Activated naive CD4-positive, alpha-beta T cell treated with anti-CD3 and anti-CD28 coated beads, Interleukin-2, amount 10 ng/mL, durations not matched to agents 7 days and 5 days (primary cell): ENCODE results near the gene ANXA4.
"Not testable (repeated sequence)": the region's sequence is repeated elsewhere in the genome, so short reads cannot be mapped to it uniquely, and the experiment has no call there.

Experiments used
- CTCF ChIA-PET: fragments of 350-600 bp; sonication (Branson Sonifier 250); formaldehyde crosslinking; loops from one replicate; lab custom pipeline; 2021; ENCODE audit warnings: antibody characterized with exemption; lab: Charles Lee
- DNase-seq: peaks from one replicate; pipeline ENCODE4 v3.0.0-alpha.2; 2020
- H3K27ac Mint-ChIP-seq: one replicate; pipeline ENCODE4 v1.8.0; 2021; ENCODE audit warnings: mild to moderate bottlenecking, moderate library complexity, mixed read lengths
- H3K27me3 Mint-ChIP-seq: one replicate; pipeline ENCODE4 v1.8.0; 2021; ENCODE audit warnings: mild to moderate bottlenecking, mixed read lengths
- H3K36me3 Mint-ChIP-seq: one replicate; pipeline ENCODE4 v1.8.0; 2021; ENCODE audit warnings: mixed read lengths
- H3K4me1 Mint-ChIP-seq: one replicate; pipeline ENCODE4 v1.8.0; 2021; ENCODE audit warnings: mixed read lengths
- H3K4me3 Mint-ChIP-seq: one replicate; pipeline ENCODE4 v1.8.0; 2021; ENCODE audit warnings: mild to moderate bottlenecking, moderate library complexity, mixed read lengths
- H3K9me3 Mint-ChIP-seq: one replicate; pipeline ENCODE4 v1.8.0; 2021; ENCODE audit warnings: mixed read lengths

The ANXA4 gene

DNA sequence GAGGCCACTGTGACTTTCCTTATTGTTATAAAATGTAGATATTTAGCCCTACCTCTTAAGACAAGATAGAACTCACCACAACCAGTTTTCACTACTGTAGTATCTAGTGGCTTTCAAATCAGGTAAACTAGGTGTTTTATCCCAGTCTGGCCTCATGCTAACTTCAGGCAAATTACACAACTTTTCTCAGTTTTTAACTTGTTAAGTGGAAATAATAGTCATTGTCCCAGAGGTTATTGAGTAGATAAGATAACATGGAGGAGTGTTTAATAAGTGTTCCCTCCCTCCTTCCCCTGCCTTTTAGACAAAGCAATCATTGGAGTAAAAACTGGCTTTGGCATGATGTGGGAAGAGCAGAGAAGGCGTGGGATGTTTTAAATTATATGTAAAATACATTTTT is 27.3 kb downstream of the ANXA4 start:
- no peak for DNase-seq
- Mint-ChIP-seq H3K4me1 (peaks cover 79% of the 10 kb centered on the region), H3K27me3 (no peaks in the 10 kb centered on the region), H3K36me3 (peaks cover 24% of the 10 kb centered on the region), H3K4me3 (no peak overlapping the region), H3K27ac (peak overlapping the region; percentile 81), H3K9me3 (no peaks in the 10 kb centered on the region)
- CTCF ChIA-PET: no interaction called here

DNA sequence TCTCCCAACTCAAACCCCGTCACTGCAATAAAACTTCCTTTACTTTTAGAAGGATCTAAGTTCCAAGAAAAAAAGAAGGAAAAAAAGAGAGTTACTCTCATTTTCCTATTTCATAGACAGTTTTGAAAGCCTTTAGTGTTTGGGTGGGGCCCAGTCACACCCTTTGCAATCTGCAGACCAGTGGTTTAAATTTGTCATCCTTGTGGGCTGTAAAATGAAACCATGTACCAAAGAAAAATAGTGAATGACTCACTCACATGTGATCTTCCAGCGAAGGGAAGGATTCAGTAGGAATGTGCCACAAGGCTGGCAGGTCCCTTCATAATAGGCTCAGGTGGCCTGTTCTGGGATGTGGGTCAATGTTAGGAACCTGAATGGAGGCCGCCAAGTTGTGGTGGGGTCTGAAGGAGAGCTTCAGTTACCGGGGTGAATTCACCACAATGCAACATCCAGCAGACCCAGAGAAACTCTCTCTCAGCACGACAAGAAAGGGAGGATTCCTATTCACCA is 28.3 kb downstream of the ANXA4 start:
- Mint-ChIP-seq H3K36me3 (peaks cover 23% of the 10 kb centered on the region), H3K4me1 (peaks cover 79% of the 10 kb centered on the region), H3K27me3 (no peaks in the 10 kb centered on the region), H3K9me3 (peaks cover under 1% of the 10 kb centered on the region), H3K27ac (peak overlapping the region; percentile 90), H3K4me3 (peak overlapping the region; percentile 22)
- CTCF ChIA-PET: interaction anchor here (0.9 to 1.0 kb wide), 2 partner anchors 14 to 51 kb away, joined by 3 read pairs; no protein-coding TSS in a partner anchor
- DNase-seq: peak; percentile 47

DNA sequence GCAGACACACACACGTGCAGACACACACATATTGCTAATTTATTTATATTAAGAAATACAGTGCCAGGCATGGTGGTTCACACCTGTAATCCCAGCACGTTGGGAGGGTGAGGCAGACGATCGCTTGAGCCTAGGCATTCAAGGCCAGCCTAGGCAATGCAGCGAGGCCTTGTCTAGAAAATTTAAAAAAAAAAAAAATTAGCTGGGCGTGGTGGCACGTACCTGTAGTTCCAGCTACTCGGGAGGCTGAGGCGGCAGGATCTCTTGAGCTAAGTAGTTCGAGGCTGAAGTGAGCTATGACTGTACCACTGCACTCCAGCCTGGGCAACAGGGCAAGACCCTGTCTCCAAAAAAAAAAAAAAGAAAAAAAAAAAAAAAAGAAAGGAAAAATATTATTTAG is 28.8 kb downstream of the ANXA4 start:
- H3K27ac Mint-ChIP-seq: peak overlapping the region; percentile 90
- CTCF ChIA-PET: interaction anchor here (0.9 to 1.0 kb wide), 2 partner anchors 15 to 50 kb away, joined by 3 read pairs; no protein-coding TSS in a partner anchor
- H3K9me3 Mint-ChIP-seq: peaks cover 3% of the 10 kb centered on the region
- H3K36me3 Mint-ChIP-seq: peaks cover 18% of the 10 kb centered on the region
- H3K4me3 Mint-ChIP-seq: no peak overlapping the region
- no peaks in the 10 kb centered on the region for H3K27me3 Mint-ChIP-seq
- peaks cover 79% of the 10 kb centered on the region for H3K4me1 Mint-ChIP-seq
- DNase-seq: no peak

DNA sequence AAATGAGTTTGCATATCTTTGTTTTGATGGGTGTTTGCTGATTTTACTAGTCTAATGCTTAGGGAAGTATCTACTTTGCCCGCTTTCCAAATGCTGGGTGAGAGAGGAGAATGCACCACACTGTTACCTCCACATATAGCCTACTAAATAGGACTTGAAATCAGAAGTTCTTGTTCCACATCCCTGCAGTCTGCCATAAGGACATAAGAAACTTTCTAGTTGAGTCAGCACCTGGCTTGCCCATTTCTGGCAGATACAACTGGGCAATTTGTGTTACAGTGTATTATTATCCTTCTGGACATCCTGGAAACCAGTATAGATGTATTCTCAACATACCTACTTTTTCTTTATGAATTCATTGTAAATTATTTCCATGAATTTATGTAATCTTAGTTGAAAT is 29.5 kb downstream of the ANXA4 start:
- Mint-ChIP-seq H3K4me1 (peaks cover 75% of the 10 kb centered on the region), H3K27ac (no peak overlapping the region), H3K9me3 (peaks cover 7% of the 10 kb centered on the region), H3K36me3 (peaks cover 21% of the 10 kb centered on the region), H3K4me3 (no peak overlapping the region), H3K27me3 (no peaks in the 10 kb centered on the region)
- DNase-seq: no peak
- CTCF ChIA-PET: interaction anchor here (0.6 to 1.0 kb wide), 3 partner anchors 16 to 352 kb away, joined by 3 read pairs; no protein-coding TSS in a partner anchor

DNA sequence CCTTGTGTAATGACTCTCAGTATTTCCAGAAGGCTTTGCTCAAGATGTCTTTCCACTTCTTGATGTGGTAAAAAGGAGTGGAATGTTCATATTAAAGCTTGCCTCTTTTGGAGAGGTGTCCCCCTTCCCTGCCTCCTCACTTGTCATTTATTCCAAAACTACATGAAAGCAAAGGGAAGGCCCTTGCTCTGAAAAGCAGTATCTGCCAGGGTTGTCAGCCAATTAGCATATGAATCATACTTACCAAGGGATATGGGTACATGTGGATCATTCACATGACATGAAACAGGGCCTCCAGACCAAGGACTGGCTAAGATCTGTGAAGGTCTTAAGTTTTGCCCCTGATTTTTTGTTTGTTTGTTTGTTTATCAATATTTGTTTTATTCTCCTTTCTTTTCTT is 31.3 kb downstream of the ANXA4 start:
- H3K27ac Mint-ChIP-seq: no peak overlapping the region
- H3K4me1 Mint-ChIP-seq: peaks cover 60% of the 10 kb centered on the region
- H3K9me3 Mint-ChIP-seq: peaks cover 18% of the 10 kb centered on the region
- no peak overlapping the region for H3K4me3 Mint-ChIP-seq
- peaks cover 3% of the 10 kb centered on the region for H3K27me3 Mint-ChIP-seq
- peaks cover 25% of the 10 kb centered on the region for H3K36me3 Mint-ChIP-seq
- CTCF ChIA-PET: interaction anchor here (0.7 to 1.1 kb wide), 2 partner anchors 30 to 44 kb away, joined by 4 read pairs; no protein-coding TSS in a partner anchor
- DNase-seq: no peak

DNA sequence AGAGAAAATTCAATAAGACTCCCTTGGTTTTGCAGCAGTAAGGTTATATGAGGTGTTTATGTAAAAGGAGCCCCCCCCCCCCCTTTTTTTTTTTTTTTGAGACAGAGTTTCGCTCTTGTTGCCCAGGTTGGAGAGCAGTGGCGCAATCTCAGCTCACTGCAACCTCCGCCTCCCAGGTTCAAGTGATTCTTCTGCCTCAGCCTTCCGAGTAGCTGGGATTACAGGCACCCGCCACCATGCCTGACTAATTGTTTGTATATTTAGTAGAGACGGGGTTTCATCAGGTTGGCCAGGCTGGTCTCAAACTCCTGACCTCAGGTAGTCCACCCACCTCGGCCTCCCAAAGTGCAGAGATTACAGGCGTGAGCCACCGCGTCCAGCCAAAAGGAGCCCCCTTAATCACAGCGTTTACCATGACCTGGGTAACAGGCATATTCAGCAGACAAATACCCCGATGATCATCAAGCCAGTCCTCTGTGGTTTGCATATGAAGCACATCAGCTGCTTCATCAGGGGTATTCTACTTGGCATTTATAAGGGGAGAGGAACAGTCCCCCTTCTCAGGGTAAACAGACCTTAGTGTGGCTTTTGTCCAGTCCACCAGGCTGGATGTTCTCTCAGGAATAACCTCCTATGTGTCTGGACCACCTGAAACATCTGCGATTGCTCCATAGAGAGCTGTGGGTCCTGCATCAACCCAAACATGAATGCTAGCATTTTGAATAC is 32.5 kb downstream of the ANXA4 start:
- Mint-ChIP-seq H3K4me1 (peaks cover 49% of the 10 kb centered on the region), H3K9me3 (peaks cover 18% of the 10 kb centered on the region), H3K36me3 (peaks cover 23% of the 10 kb centered on the region), H3K27ac (peak overlapping the region; percentile 86)
- CTCF ChIA-PET, H3K4me3 Mint-ChIP-seq, DNase-seq, H3K27me3 Mint-ChIP-seq: not testable (repeated sequence)

DNA sequence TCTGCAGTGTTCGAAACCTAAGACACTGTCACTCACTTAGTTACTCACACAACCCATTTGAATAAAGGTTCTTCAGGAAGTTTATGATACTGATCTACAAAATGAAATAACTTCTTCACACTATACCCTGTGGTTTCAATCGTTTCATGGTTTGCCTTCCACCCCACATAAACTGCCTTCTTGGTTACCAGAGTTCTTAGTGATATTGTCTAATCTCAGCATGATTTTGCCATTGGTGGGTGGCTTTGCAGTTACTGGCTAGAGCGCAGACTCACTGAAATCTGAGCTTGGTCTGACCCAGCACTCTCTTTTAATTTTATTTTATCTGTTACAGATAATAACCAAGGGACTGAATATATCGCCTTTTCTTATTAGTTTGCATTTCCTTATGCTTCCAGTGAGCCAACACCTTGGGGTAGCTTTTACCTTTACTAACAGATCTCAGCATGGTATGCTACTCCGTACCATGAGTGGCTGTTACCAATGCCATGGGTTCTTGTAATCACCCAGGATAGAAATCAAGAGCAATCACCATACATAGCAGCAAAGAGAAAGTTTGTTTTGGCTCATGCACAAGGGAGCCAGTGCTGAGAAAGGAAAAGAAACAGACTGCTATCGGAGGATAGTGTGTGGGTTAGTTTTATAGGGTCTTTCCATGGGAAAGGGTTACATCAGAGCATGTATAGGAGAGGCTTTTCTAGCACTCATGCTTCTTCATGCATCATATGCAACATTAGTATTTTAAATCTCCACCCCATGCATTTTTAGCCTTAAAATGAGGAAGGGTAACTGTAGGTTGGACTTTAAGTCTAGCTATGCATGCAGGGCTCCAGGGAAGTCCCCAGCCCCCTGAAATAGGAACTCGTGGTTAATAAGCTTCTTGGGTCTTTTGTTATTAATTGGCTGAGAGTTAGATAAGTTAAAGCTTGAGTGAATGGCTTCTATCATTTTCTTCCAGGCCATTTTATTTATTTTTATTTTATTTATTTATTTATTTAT is 33.3 kb downstream of the ANXA4 start:
- H3K9me3 Mint-ChIP-seq: peaks cover 18% of the 10 kb centered on the region
- peaks cover 42% of the 10 kb centered on the region for H3K4me1 Mint-ChIP-seq
- peaks cover 3% of the 10 kb centered on the region for H3K27me3 Mint-ChIP-seq
- CTCF ChIA-PET: interaction anchor here (0.7 to 1.1 kb wide), 2 partner anchors 50 to 795 kb away, joined by 3 read pairs; no protein-coding TSS in a partner anchor
- H3K27ac Mint-ChIP-seq: peak overlapping the region; percentile 86
- peaks cover 19% of the 10 kb centered on the region for H3K36me3 Mint-ChIP-seq
- H3K4me3 Mint-ChIP-seq: peak overlapping the region; percentile 29
- DNase-seq: peak; percentile 67

DNA sequence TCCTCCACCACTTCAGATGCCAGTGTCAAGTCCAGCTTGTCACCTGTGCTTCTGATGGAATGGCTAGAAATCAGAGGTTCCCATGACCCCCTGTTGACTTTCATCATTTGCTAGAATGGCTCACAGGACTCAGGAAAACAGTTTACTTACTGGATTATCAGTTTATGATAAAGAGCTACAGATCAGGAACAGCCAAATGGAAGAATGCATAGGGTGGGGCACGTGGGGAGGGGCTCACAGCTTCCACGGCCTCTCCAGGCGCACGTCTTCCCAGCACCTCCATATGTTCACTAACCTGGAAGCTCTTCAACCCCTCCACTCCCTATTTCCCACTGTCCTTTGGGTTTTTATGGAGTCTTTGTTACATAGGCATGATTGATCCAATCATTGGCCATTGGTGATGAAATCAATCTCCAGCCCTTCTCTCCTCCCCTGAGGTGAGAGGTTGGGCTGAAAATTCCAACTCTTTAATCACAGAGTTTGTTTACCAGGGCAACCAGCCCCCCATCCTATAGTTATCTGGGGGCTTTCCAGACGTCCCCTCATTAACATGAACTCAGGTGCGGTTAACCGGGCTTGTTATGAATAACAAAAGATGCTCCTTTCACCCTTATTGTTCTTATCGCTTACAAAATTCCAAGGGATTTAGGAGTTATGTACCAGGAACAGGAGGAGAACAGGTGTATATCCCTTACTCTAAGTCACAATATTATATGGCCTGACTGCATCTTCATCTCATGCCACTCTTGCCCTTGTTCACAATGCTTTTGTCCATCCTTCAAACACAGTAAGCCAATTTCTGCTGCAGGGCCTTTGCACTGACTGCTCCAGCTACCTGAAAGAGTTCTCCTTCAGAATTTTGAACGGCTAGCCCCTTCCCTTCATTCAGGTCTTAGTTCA is 35.2 kb downstream of the ANXA4 start:
- H3K27me3 Mint-ChIP-seq: peaks cover 3% of the 10 kb centered on the region
- CTCF ChIA-PET: interaction anchor here (0.7 to 0.9 kb wide), 3 partner anchors 13 to 52 kb away, joined by 3 to 4 read pairs (median 3); no protein-coding TSS in a partner anchor
- H3K9me3 Mint-ChIP-seq: peaks cover 18% of the 10 kb centered on the region
- peaks cover 15% of the 10 kb centered on the region for H3K36me3 Mint-ChIP-seq
- no peak for DNase-seq
- peaks cover 29% of the 10 kb centered on the region for H3K4me1 Mint-ChIP-seq
- no peak overlapping the region for H3K4me3 Mint-ChIP-seq
- H3K27ac Mint-ChIP-seq: no peak overlapping the region

DNA sequence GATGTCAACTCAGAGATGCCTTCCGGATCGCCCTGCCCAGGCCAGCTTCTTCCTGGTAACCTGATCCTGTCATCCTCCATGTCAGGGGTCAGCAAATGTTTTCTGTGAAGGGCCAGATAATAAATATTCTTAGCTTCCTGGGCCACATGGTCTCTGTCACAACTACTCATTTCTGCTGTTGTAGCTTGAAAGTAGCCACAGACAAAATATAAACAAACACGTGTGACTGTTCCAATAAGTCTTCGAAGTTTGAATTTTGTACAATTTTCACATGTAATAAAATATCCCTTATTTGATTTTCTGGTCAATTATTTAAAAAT is 35.8 kb downstream of the ANXA4 start:
- peaks cover 15% of the 10 kb centered on the region for H3K36me3 Mint-ChIP-seq
- H3K27ac Mint-ChIP-seq: no peak overlapping the region
- CTCF ChIA-PET: interaction anchor here (0.9 kb wide), 2 partner anchors 26 to 53 kb away, joined by 3 to 4 read pairs; no protein-coding TSS in a partner anchor
- peaks cover 18% of the 10 kb centered on the region for H3K9me3 Mint-ChIP-seq
- H3K4me3 Mint-ChIP-seq: no peak overlapping the region
- peaks cover 3% of the 10 kb centered on the region for H3K27me3 Mint-ChIP-seq
- H3K4me1 Mint-ChIP-seq: peaks cover 28% of the 10 kb centered on the region
- DNase-seq: no peak

DNA sequence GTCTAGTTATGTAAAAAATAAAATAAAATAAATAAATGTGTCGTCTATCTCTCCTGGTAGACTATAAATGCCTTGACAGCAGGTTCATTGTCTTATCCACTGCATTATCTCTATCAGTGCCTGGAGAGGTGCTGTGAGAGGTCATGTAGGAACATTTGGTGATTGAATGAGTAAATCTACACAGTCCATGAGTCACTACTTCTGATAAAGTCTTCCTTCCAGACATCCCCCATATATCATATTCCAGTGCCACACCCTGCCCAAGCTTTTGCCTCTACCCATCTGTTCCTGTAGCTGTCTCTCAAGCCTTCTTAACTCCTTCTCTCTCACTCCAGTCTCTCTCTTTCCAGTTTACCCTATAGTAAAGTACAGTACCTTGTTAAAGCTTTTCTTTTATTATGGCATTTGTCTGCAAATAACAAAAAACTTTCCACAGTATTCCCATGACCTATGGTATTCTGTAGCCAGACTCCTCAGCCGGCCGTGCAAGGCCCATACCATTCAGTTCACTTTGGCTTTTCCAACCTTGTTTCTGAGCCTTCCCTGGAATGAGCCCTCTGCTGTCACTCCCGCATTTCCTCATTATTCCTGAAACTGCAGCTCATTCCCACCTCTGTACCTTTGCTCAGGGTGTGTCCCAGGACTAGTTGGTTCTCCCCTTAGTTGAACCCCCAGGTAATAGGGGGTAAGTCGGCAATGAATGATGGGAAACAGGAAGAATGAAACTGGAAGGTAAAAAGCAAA is 37.5 kb downstream of the ANXA4 start:
- CTCF ChIA-PET: no interaction called here
- Mint-ChIP-seq H3K27me3 (peaks cover 3% of the 10 kb centered on the region), H3K4me1 (peaks cover 18% of the 10 kb centered on the region)

DNA sequence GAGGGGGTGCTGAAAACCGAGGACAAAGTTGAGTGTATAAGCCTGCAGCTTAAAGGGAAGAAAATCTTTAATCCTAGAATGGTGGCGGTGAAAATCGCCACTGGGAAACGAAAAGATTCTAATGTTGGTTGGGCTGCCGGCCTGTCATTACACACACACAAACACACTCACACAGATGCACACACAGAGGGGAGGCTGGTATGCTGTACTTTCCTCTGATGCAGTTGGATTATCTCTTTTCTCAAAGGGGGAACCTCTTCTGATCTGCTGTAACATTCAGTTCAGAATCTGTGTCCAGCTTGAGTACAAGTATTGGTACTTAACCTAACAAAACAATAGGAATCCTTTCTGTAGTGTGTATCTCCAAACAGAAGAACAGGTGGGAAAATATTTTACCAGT is 39.0 kb downstream of the ANXA4 start:
- no peak overlapping the region for H3K4me3 Mint-ChIP-seq
- DNase-seq: no peak
- peaks cover 15% of the 10 kb centered on the region for H3K9me3 Mint-ChIP-seq
- no peak overlapping the region for H3K27ac Mint-ChIP-seq
- peaks cover 5% of the 10 kb centered on the region for H3K4me1 Mint-ChIP-seq
- peaks cover 15% of the 10 kb centered on the region for H3K36me3 Mint-ChIP-seq
- H3K27me3 Mint-ChIP-seq: peaks cover 3% of the 10 kb centered on the region
- CTCF ChIA-PET: no interaction called here

More for the DNA sequence above, 37.5 kb downstream of the ANXA4 start:
- Mint-ChIP-seq H3K36me3 (peaks cover 15% of the 10 kb centered on the region), H3K4me3 (no peak overlapping the region), H3K27ac (no peak overlapping the region), H3K9me3 (peaks cover 18% of the 10 kb centered on the region)
- no peak for DNase-seq

DNA sequence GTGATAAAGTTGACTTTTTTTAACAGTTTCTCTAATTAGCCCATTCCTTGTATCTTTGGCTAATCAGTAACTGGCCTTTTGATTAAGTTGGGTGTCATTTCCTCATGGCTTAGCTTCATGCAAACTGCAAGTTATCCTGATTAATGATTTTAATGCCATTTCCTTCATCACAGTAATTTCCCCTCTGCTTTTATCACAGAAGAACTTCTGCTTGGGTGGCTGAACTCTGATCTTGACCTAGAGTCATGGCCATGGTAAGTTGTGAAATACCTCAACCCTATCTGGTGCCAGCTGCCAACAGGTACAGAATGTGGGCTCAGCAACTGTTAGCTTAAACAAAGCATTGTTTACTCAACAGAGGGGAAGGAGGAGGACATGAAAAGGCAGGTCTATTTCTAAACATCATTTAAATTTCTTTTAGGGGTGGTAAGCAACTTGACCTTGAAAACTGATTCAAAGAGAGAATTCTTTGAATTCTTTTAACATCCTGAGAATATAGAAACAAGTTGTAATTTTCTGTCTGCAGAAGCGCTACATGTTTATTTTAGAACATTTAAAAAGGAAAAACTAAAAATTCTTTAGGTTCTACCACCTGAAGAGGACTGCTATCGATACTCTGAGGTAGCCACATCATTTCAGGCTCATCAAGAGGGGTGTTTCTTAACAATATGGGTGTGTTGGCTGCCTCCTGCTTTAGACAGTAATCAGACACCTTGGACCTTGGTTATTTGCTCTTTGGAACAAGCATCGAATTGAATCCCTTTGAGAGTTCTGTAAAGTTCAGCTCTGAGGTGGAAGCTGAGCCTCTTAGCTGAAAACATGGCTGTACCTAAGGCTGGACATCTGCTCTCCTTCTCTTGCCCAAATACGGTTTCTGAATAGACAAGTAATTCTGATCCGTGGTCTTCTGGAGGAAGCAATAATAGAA is 39.7 kb downstream of the ANXA4 start:
- no peak overlapping the region for H3K4me3 Mint-ChIP-seq
- H3K36me3 Mint-ChIP-seq: peaks cover 10% of the 10 kb centered on the region
- no peak for DNase-seq
- H3K27me3 Mint-ChIP-seq: peaks cover 3% of the 10 kb centered on the region
- H3K9me3 Mint-ChIP-seq: peaks cover 10% of the 10 kb centered on the region
- H3K27ac Mint-ChIP-seq: no peak overlapping the region
- H3K4me1 Mint-ChIP-seq: peaks cover 2% of the 10 kb centered on the region
- CTCF ChIA-PET: no interaction called here
